Sigmoid colon (tissue), 7 donors: Measurements from ENCODE around the gene KCNIP1. TPM values are rescaled to one million over a fixed set of nuclear protein-coding genes. Genes with fewer than 3 reads are reported as not detected.

ENCODE experiments used
- DNase-seq: peaks from one replicate; pipeline ENCODE4 v3.0.0-alpha.2; 2019
- H3K27ac ChIP-seq, 4 donors: fragments of 200-600 bp; sonication (generic); one replicate each; pipeline ENCODE4 v1.5.1; 2016 to 2019; ENCODE audit warnings: mild to moderate bottlenecking in 1 of 4
- H3K27me3 ChIP-seq, 3 donors: fragments of 200-600 bp; sonication (generic); one replicate each; pipeline ENCODE4 v1.5.1; 2019; ENCODE audit warnings: mild to moderate bottlenecking in 1 of 3
- H3K36me3 ChIP-seq, 4 donors: fragments of 200-600 bp; sonication (generic); one replicate each; pipeline ENCODE4 v1.5.1; 2016 to 2019
- H3K4me1 ChIP-seq, 4 donors: fragments of 200-600 bp; sonication (generic); one replicate each; pipeline ENCODE4 v1.5.1; 2017 to 2019
- H3K4me3 ChIP-seq, 4 donors: fragments of 200-600 bp; sonication (generic); one replicate each; pipeline ENCODE4 v1.5.1; 2017 to 2019; ENCODE audit warnings: mild to moderate bottlenecking in 2 of 4, moderate library complexity in 1 of 4
- H3K9me3 ChIP-seq, 4 donors: fragments of 200-600 bp in 3 of 4; sonication (generic) in 3 of 4; one replicate each; pipeline versions ENCODE4 v1.5.1 to v1.6.1; 2013 to 2019
- EP300 ChIP-seq, 4 donors: sonication (generic); formaldehyde crosslinking; IDR thresholded peaks; one replicate each; pipeline ENCODE4 v1.6.1; 2017; ENCODE audit warnings: antibody characterized with exemption in 4 of 4
- POLR2A ChIP-seq, 2 donors: fragments of 450-650 bp; IDR thresholded peaks; one replicate each; pipeline ENCODE4 v1.6.1; 2016; ENCODE audit warnings: antibody characterized with exemption in 2 of 2, mild to moderate bottlenecking in 2 of 2, moderate library complexity in 2 of 2
- POLR2AphosphoS5 ChIP-seq, 4 donors: sonication (generic); formaldehyde crosslinking; IDR thresholded peaks; one replicate each; pipeline ENCODE4 v1.6.1; 2017; ENCODE audit warnings: antibody characterized with exemption in 4 of 4
- WGBS, 2 donors: extraction: QIAGEN DNeasy Blood & Tissue Kit; methylation state at CpG; one replicate each; pipeline ENCODE4 v1.1.7; 2013; 5-methylcytosine and 5-hydroxymethylcytosine counted together
- intact Hi-C: fragments of 100-400 bp; cut with DNase I; formaldehyde crosslinking; loops from one replicate; pipeline ENCODE4 v1.15.1; 2023
- polyA plus RNA-seq, 3 donors: library from polyadenylated mRNA; stranded (reverse); fragments of 200-250 nt; gene quantifications; one replicate each; pipeline ENCODE4 v1.2.3, GENCODE V29; 2013
- total RNA-seq, 4 donors: library from RNA; depleted of rRNA; stranded (reverse); fragments of >200 nt; gene quantifications; one replicate each; pipeline ENCODE4 v1.1.0, GENCODE V29; 2016
- TF ChIP-seq, protein P1 (sequence below), 4 experiments: fragments of 450-650 bp in 3 of 4; fragments of 200-600 bp in 1 of 4; IDR thresholded peaks; one replicate each; pipeline ENCODE4 v1.5.1; 2016 to 2019; ENCODE audit warnings: antibody characterized with exemption in 4 of 4, mild to moderate bottlenecking in 3 of 4, moderate library complexity in 2 of 4
- donor health status: healthy with polysubstance abuse.
- donor health status: Bipolar disorder and iron deficiency.
- donor health status: healthy.

KCNIP1 gene
- total and polyA plus RNA-seq, 7 donors: 0.28 to 2.8 (median 1.1) TPM; not detected in 2

DNA sequence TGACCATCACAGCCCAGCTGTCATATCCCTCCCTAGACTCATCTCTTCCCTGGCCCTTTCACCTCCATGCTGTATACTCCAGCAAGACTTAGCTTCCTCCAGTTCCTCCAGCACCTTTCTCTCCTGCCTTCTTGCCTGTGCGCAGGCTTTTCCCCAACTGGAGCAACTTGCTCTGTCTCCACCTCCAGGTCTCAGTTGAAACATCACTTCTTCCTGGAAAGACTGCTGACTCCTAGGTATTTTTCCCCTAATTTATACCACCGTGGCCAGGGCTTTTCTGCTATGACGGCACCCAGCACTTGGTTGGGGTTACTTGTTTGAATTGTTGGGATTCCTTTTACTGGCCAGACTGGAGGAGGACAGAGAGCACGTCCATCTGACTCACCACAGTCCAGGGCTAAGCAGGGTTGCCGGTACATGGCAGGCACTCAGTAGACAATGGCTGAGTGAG, 67.5 kb downstream of the KCNIP1 start:
- Histone ChIP-seq H3K27ac (no peak overlapping the region), H3K27me3 (peaks cover 0 to 4% (median 4%) of the 10 kb centered on the region in 3 donors), H3K9me3 (no peaks in the 10 kb centered on the region), H3K4me1 (peaks cover 0 to 6% (median 0%) of the 10 kb centered on the region in 4 donors), H3K36me3 (no peaks in the 10 kb centered on the region), H3K4me3 (no peak overlapping the region)
- intact Hi-C loops: no loop called here
- 27 to 57% methylated on average over 5 of the region's 5 CpGs for WGBS, 2 donors
- no peak for TF ChIP-seq POLR2AphosphoS5 (IDR thresholded peaks at IDR 0.05)
- TF ChIP-seq, protein P1, sequence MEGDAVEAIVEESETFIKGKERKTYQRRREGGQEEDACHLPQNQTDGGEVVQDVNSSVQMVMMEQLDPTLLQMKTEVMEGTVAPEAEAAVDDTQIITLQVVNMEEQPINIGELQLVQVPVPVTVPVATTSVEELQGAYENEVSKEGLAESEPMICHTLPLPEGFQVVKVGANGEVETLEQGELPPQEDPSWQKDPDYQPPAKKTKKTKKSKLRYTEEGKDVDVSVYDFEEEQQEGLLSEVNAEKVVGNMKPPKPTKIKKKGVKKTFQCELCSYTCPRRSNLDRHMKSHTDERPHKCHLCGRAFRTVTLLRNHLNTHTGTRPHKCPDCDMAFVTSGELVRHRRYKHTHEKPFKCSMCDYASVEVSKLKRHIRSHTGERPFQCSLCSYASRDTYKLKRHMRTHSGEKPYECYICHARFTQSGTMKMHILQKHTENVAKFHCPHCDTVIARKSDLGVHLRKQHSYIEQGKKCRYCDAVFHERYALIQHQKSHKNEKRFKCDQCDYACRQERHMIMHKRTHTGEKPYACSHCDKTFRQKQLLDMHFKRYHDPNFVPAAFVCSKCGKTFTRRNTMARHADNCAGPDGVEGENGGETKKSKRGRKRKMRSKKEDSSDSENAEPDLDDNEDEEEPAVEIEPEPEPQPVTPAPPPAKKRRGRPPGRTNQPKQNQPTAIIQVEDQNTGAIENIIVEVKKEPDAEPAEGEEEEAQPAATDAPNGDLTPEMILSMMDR (IDR thresholded peaks at IDR 0.05): no peak
- no peak for TF ChIP-seq EP300 (IDR thresholded peaks at IDR 0.05)
- TF ChIP-seq POLR2A (IDR thresholded peaks at IDR 0.05): no peak
- DNase-seq: no peak

DNA sequence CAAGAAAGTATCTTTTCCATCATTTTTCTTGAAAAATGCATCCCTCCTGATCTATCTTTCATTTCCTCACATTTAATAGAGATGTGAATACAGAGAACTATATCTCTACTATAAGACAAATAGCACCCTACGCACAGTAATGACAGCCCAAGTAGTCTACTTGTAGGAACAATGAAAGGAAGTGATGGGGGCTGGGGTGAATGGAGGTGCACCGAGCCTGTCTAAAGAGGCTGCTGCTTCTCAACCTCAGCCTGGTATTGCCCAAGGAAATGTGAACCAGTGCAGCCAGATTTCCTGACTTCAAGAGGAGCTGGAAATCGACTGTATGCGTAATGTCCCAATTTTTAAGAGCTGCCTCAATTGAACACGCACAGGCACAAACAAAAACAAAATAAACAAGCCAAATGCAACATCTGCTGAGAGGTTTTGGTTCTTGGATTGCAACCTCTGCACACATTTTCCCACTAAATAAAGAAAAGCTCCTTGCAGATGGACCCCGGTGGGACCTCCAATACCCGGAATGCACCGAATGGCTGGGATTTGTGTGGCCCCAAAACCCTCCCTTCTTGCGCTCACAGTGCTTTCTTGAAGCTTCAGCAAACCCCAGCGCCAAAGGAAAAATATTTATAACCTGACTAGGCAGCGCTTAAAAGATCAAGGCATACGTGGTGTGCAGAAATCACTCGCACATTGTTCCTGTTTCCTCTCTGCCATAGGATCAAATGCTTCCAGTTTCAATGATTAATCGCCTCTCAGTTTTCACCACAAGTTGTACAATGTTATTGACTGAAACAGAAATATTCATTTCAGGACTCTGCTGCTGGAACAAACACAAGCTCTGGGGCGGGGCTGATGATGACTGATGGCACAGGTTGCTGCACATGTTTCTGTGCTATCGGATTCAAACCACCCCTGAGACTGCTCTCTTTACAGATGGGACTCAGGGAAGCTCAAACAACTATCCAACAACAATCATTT, 68.3 kb downstream of the KCNIP1 start:
- peaks cover 0 to 4% (median 4%) of the 10 kb centered on the region in 3 donors for H3K27me3 ChIP-seq
- 26 to 50% methylated on average over 16 of the region's 16 CpGs for WGBS, 2 donors

DNA sequence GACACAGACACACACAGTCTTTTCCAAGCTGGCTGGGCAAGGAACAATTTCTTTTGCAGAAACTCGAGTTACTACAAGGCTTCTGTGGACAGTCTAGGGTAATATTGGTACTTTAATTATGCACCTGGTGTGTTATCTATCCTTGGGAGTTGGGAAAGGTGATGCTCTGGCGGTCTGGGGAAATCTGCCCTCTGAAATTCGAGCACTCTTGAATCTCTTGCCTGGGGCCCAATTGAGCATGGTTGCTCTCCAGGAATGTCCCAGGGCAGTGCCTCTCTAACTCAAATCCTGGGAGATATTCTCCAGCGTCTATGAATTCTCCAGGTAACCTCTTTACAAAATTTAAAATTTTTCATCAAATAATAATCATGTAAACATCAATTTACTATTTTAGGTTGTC, 69.3 kb downstream of the KCNIP1 start:
- peaks cover 0 to 6% (median 0%) of the 10 kb centered on the region in 4 donors for H3K4me1 ChIP-seq
- no peak overlapping the region for H3K4me3 ChIP-seq
- TF ChIP-seq, protein P1 (IDR thresholded peaks at IDR 0.05): no peak
- TF ChIP-seq POLR2A (IDR thresholded peaks at IDR 0.05): no peak
- no peak for TF ChIP-seq POLR2AphosphoS5 (IDR thresholded peaks at IDR 0.05)
- TF ChIP-seq EP300 (IDR thresholded peaks at IDR 0.05): no peak
- intact Hi-C loops: no loop called here
- H3K27me3 ChIP-seq: peaks cover 0 to 4% (median 4%) of the 10 kb centered on the region in 3 donors
- no peak overlapping the region for H3K27ac ChIP-seq
- no peaks in the 10 kb centered on the region for H3K9me3 ChIP-seq
- no peak for DNase-seq
- 46 to 66% methylated on average over 4 of the region's 4 CpGs for WGBS, 2 donors
- H3K36me3 ChIP-seq: no peaks in the 10 kb centered on the region

More for the DNA sequence above, 68.3 kb downstream of the KCNIP1 start:
- TF ChIP-seq, protein P1 (IDR thresholded peaks at IDR 0.05): no peak
- no peak for TF ChIP-seq POLR2A (IDR thresholded peaks at IDR 0.05)
- no peak for TF ChIP-seq EP300 (IDR thresholded peaks at IDR 0.05)
- no peak for TF ChIP-seq POLR2AphosphoS5 (IDR thresholded peaks at IDR 0.05)
- H3K4me1 ChIP-seq: peaks cover 0 to 6% (median 0%) of the 10 kb centered on the region in 4 donors
- no peak for DNase-seq
- no peak overlapping the region for H3K4me3 ChIP-seq
- no peaks in the 10 kb centered on the region for H3K9me3 ChIP-seq
- intact Hi-C loops: no loop called here
- H3K27ac ChIP-seq: no peak overlapping the region
- no peaks in the 10 kb centered on the region for H3K36me3 ChIP-seq

DNA sequence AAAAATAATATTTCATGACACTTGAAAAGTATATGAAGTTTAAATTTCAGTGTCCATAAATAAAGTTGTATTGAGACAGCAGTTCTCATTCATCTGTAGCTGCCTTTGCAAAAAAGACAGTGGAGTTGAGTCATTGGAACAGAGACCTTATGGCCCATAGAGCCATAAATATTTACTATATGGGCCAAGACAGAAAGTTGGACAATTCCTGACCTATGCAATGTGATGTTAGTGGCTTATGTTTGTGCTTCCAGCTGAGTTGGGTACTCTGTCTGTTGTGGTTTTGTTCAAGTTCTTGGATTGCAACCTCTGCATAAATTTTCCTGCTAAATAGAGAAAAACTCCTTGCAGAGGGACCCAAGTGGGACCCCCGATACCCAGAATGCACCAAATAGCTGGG, 69.8 kb downstream of the KCNIP1 start:
- 82 to 86% methylated on average over 1 of the region's 1 CpG for WGBS, 2 donors

More for the DNA sequence above, 69.8 kb downstream of the KCNIP1 start:
- Histone ChIP-seq H3K36me3 (no peaks in the 10 kb centered on the region), H3K4me3 (no peak overlapping the region), H3K27ac (no peak overlapping the region), H3K9me3 (no peaks in the 10 kb centered on the region), H3K27me3 (peaks cover 0 to 4% (median 3%) of the 10 kb centered on the region in 3 donors), H3K4me1 (peaks cover 0 to 6% (median 0%) of the 10 kb centered on the region in 4 donors)
- intact Hi-C loops: no loop called here
- TF ChIP-seq POLR2AphosphoS5 (IDR thresholded peaks at IDR 0.05) (no peak), EP300 (IDR thresholded peaks at IDR 0.05) (no peak)
- no peak for DNase-seq
